Measurements from ENCODE around the gene ADAMTSL3.

Gene ADAMTSL3

GRCh38 chr15:83866692-83867091 lies 212.8 kb downstream of the ADAMTSL3 start:
- H3K4me3 ChIP-seq (replicated peaks; ENCODE audit: low read depth, low read length): no peak overlapping the region
- no peaks in the 10 kb centered on the region for H3K27me3 ChIP-seq (replicated peaks; ENCODE audit: control insufficient read depth, insufficient read depth, low read length)
- H3K36me3 ChIP-seq (ENCODE audit: control insufficient read depth, insufficient read depth, low read length): no peaks in the 10 kb centered on the region
- DNase-seq (ENCODE audit: extremely low read depth, insufficient read length): no peak
- TF ChIP-seq, protein P1, sequence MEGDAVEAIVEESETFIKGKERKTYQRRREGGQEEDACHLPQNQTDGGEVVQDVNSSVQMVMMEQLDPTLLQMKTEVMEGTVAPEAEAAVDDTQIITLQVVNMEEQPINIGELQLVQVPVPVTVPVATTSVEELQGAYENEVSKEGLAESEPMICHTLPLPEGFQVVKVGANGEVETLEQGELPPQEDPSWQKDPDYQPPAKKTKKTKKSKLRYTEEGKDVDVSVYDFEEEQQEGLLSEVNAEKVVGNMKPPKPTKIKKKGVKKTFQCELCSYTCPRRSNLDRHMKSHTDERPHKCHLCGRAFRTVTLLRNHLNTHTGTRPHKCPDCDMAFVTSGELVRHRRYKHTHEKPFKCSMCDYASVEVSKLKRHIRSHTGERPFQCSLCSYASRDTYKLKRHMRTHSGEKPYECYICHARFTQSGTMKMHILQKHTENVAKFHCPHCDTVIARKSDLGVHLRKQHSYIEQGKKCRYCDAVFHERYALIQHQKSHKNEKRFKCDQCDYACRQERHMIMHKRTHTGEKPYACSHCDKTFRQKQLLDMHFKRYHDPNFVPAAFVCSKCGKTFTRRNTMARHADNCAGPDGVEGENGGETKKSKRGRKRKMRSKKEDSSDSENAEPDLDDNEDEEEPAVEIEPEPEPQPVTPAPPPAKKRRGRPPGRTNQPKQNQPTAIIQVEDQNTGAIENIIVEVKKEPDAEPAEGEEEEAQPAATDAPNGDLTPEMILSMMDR (IDR thresholded peaks at IDR 0.05; ENCODE audit: insufficient read depth, low read length, poor library complexity, severe bottlenecking): no peak

DNA sequence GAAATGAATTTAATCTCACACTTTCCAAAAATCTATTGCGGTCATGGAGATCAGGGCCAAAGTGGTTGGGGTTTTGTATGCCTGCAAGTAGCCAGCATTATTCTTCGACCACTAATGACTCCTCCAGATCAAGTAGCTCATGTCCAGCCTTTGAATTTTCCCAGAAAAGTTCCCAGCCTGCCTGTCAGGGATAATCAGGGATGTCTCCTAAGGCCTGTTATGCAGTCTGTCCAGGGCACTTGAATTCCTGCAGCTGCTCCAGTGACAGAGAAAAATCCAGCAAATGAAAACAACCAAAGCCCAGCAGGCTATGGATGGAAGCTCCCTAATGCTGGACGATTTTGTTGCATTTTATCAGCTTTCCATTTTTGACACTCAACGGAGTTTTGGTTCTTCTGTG lies 215.4 kb downstream of the ADAMTSL3 start:
- H3K27me3 ChIP-seq (replicated peaks; ENCODE audit: control insufficient read depth, insufficient read depth, low read length): no peaks in the 10 kb centered on the region
- TF ChIP-seq, protein P1 (IDR thresholded peaks at IDR 0.05; ENCODE audit: insufficient read depth, low read length, poor library complexity, severe bottlenecking): no peak

GRCh38 chr15:83871808-83872559 lies 218.1 kb downstream of the ADAMTSL3 start:
- no peak overlapping the region for H3K4me3 ChIP-seq (replicated peaks; ENCODE audit: low read depth, low read length)
- no peaks in the 10 kb centered on the region for H3K27me3 ChIP-seq (replicated peaks; ENCODE audit: control insufficient read depth, insufficient read depth, low read length)
- TF ChIP-seq, protein P1 (IDR thresholded peaks at IDR 0.05; ENCODE audit: insufficient read depth, low read length, poor library complexity, severe bottlenecking): no peak
- no peaks in the 10 kb centered on the region for H3K36me3 ChIP-seq (ENCODE audit: control insufficient read depth, insufficient read depth, low read length)
- DNase-seq (ENCODE audit: extremely low read depth, insufficient read length): peak; percentile 19

More for the DNA sequence above, 215.4 kb downstream of the ADAMTSL3 start:
- Histone ChIP-seq H3K4me3 (replicated peaks; ENCODE audit: low read depth, low read length) (no peak overlapping the region), H3K36me3 (ENCODE audit: control insufficient read depth, insufficient read depth, low read length) (no peaks in the 10 kb centered on the region)
- no peak for DNase-seq (ENCODE audit: extremely low read depth, insufficient read length)

DNA sequence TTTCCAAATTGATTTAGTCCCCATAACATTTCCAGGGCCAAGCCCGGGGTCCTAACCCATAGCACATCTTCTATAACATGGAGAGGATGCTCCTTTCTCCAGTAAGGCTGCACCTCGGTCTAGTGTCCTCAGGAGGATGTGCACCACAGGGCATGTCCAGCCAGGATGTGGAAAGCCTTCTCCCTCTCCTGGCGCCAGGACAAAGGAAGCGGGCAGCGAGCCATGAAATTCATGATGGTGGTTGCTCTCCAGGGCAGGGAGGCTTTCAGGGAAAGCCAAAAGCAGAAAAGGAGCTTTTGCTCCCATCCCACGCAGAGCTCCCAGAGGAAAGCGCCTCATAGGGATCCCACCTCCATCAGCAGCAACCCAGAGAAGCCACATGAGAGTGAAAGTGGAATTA lies 220.0 kb downstream of the ADAMTSL3 start:
- no peak overlapping the region for H3K4me3 ChIP-seq (replicated peaks; ENCODE audit: low read depth, low read length)
- no peak for DNase-seq (ENCODE audit: extremely low read depth, insufficient read length)
- no peaks in the 10 kb centered on the region for H3K36me3 ChIP-seq (ENCODE audit: control insufficient read depth, insufficient read depth, low read length)
- TF ChIP-seq, protein P1 (IDR thresholded peaks at IDR 0.05; ENCODE audit: insufficient read depth, low read length, poor library complexity, severe bottlenecking): no peak
- H3K27me3 ChIP-seq (replicated peaks; ENCODE audit: control insufficient read depth, insufficient read depth, low read length): no peaks in the 10 kb centered on the region

DNA sequence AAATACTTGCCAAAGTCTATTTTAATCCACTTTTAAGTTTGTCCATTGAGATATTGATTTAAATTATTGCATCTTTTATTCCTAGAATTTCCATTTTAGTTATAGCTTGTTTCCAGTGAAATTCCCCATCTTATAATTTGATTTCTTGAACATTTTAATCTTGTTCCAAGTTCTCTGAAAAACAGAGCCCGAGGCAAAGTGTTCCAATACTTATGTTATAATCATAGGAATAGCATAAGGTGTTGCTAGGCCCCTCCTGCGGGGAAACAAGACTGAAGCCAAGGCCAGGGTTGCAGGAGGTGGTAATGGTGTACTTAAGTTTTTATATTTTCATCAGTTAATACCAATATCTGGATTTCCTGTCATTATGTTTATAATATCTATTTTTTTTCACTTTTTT lies 226.6 kb downstream of the ADAMTSL3 start:
- Histone ChIP-seq H3K4me3 (replicated peaks; ENCODE audit: low read depth, low read length) (no peak overlapping the region), H3K27me3 (replicated peaks; ENCODE audit: control insufficient read depth, insufficient read depth, low read length) (no peaks in the 10 kb centered on the region), H3K36me3 (ENCODE audit: control insufficient read depth, insufficient read depth, low read length) (no peaks in the 10 kb centered on the region)
- DNase-seq (ENCODE audit: extremely low read depth, insufficient read length): no peak
- TF ChIP-seq, protein P1 (IDR thresholded peaks at IDR 0.05; ENCODE audit: insufficient read depth, low read length, poor library complexity, severe bottlenecking): no peak

All from GM06990 (cell line).